Measurements from ENCODE around the gene SERTAD1.

GRCh38 chr19:40411958-40412499, 13.8 kb downstream of the SERTAD1 start:
- TF ChIP-seq EZH2phosphoT487 (IDR thresholded peaks at IDR 0.05; ENCODE audit: low read length) (no peak), CTCF (IDR thresholded peaks at IDR 0.05; ENCODE audit: low read length) (no peak)

Data from MM.1S (cell line).